ENCODE measurements around the gene GALNT17. TPM values are rescaled to one million over a fixed set of nuclear protein-coding genes. Genes with fewer than 3 reads are reported as not detected.

GALNT17 gene
- total RNA-seq, 4 donors from 2014 or later: 0.63 to 7.5 (median 3.1) TPM

GRCh38 chr7:71754828-71755227 is 622.9 kb downstream of the GALNT17 start:
- intact Hi-C loops (cut with DNase I; ENCODE audit: low total_unique reads): loop anchor here (5.0 kb wide), 1 partner anchor 737 kb away; no protein-coding TSS in a partner anchor
- WGBS, 2 donors: 87% methylated on average over 4 of the region's 4 CpGs

GRCh38 chr7:71761336-71761735 is 629.4 kb downstream of the GALNT17 start:
- TF ChIP-seq CTCF (IDR thresholded peaks at IDR 0.05): no peak
- no peak for TF ChIP-seq POLR2A (IDR thresholded peaks at IDR 0.05)
- DNase-seq (ENCODE audit: low spot score in 2 of 2): no peak
- intact Hi-C loops (cut with DNase I; ENCODE audit: low total_unique reads): no loop called here
- H3K4me3 ChIP-seq (ENCODE audit: low read depth, poor library complexity, severe bottlenecking): no peak overlapping the region

More at GRCh38 chr7:71754828-71755227, 622.9 kb downstream of the GALNT17 start:
- H3K4me3 ChIP-seq (ENCODE audit: low read depth, poor library complexity, severe bottlenecking): no peak overlapping the region
- TF ChIP-seq CTCF (IDR thresholded peaks at IDR 0.05) (no peak), POLR2A (IDR thresholded peaks at IDR 0.05) (no peak)
- no peak for DNase-seq (ENCODE audit: low spot score in 2 of 2)

Small RNAs within 50 kb of the gene (microRNA-seq; reads per million reads assigned to microRNA genes)
- gene MIR3914-1 (ENCODE audit: borderline number of aligned reads in 1 of 2, borderline replicate concordance in 2 of 2) (0 reads per million in 2 donors), gene MIR3914-2 (ENCODE audit: borderline number of aligned reads in 1 of 2, borderline replicate concordance in 2 of 2) (0 reads per million in 2 donors)
